ENCODE results near the gene NDOR1.

DNA sequence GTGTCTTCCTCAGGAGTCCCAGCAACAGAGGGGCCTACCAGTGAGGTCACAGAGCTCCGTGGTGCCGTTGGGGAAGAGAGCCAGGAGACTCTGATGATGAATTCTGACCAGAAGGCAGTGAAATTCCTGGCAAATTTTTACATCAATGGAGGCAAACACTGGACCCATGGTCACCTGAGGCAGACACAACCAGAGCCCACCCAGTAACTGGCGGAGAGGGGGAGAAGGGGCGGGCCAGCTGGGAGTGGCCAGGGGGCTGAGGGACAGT lies 45.6 kb downstream of the NDOR1 start, which contains the start of gene STPG3:
- TF ChIP-seq, protein P1, sequence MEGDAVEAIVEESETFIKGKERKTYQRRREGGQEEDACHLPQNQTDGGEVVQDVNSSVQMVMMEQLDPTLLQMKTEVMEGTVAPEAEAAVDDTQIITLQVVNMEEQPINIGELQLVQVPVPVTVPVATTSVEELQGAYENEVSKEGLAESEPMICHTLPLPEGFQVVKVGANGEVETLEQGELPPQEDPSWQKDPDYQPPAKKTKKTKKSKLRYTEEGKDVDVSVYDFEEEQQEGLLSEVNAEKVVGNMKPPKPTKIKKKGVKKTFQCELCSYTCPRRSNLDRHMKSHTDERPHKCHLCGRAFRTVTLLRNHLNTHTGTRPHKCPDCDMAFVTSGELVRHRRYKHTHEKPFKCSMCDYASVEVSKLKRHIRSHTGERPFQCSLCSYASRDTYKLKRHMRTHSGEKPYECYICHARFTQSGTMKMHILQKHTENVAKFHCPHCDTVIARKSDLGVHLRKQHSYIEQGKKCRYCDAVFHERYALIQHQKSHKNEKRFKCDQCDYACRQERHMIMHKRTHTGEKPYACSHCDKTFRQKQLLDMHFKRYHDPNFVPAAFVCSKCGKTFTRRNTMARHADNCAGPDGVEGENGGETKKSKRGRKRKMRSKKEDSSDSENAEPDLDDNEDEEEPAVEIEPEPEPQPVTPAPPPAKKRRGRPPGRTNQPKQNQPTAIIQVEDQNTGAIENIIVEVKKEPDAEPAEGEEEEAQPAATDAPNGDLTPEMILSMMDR (IDR thresholded peaks at IDR 0.05), result no peak
- TF ChIP-seq POLR2A (IDR thresholded peaks at IDR 0.05), result no peak
